ENCODE measurements around the gene PAX8.

Gene PAX8

GRCh38 chr2:113182471-113183260, 96.1 kb downstream of the PAX8 start:
- peak; percentile 53 for DNase-seq (ENCODE audit: low spot score)

DNA sequence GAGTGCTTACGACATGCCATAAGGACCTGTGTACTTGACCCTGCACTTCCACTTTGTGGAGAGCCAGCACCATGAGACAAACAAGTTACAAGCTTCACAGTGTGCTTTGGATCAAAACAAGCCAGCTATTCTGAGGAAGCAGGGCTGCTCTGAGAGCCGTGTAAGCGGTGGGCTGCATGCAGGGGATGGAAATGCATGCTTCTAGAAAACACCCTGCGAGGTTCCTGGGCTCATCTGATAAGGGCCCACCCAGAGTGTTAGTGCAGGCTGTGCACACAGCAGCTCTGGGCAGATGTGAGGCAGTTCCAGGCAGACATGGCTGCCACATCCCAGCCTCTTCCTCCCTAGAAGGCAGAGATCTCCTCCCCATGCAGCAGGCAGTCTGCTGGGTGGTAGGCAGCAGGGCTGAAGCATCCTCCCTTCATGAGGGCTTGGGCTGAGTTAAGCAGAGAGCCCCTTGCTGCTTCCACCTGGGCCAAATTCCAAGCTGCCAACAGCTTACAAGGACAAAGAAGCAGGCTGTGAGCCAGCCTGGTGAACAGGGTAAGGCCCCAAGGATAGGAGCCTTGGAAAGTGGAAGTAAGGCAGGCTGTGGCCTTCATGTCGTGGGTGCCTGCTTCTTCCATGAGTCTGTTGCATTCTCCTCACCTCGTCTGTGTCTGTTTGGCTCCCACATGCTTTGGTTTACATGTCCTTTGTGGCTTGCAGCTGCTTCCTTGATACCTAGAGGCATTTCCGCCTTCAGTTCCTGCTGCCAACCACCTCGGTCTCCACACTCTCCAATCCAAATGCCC, 97.3 kb downstream of the PAX8 start:
- peak; percentile 46 for DNase-seq (ENCODE audit: low spot score)

- DNase-seq (ENCODE audit: low spot score), result no peak
Measured at GRCh38 chr2:113180131-113180946, 98.4 kb downstream of the PAX8 start.

DNA sequence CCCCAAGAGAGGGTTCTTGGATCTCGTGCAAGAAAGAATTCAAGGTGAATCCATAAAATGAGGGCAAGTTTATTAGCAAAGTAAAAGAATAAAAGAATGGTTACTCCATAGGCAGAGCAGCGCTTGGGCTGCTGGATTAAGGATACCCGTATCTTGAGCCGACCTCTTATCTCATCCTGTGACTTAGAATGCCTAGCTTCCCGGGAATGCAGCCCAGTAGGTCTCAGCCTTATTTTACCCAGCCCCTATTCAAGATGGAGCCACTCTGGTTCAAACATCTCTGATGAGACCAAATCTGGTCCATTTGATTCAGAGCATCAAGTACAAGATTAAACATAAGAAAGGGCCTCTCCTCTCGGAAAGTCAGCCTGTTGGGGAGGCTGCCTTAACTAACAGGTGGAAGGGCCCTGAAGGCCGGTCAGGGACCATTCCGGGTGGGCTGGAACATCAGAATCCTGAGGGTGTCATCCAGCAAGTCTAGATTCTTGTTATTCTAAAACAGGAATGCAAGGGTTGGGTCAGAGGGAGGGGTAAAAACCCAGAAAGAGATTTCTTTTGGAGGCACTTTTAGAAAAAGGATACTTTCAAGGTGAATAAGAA, 99.2 kb downstream of the PAX8 start:
- no peak for DNase-seq (ENCODE audit: low spot score)

- DNase-seq (ENCODE audit: low spot score), result no peak
Measured at GRCh38 chr2:113178891-113179290, 99.8 kb downstream of the PAX8 start.

- no peak for DNase-seq (ENCODE audit: low spot score)
Measured at GRCh38 chr2:113178069-113178746, 100.5 kb downstream of the PAX8 start.

- DNase-seq (ENCODE audit: low spot score), result no peak
Measured at GRCh38 chr2:113176696-113177355, 101.9 kb downstream of the PAX8 start.

GRCh38 chr2:113175736-113176695, 102.7 kb downstream of the PAX8 start:
- no peak for DNase-seq (ENCODE audit: low spot score)

DNA sequence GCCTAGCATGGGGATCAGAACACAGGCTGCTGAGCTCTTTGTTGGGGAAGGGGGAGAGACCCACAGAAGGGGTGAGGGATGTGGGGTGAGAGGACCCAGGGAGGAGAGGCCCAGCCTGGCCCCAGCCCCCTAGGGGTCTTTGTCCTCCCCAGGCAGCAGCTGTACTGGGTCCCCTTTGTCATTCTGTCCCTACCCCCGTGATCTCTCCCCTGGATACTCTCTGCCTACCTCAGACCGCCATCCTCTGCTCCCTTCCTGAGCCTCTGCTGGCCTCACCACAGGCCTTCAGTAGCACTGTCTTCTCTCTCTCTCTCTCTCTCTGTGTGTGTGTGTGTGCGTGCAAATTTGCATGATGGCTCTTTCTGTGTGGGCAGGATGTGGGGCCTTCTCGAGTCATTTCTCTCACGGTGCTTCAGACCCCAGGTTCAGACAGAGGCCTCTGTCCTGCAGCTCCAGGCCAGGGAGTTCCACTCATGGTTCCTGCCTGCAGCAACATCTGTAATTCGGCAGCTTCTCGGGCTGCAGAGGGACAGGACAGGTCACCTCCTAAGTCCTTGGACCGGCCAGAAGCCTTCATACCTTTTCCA, 103.6 kb downstream of the PAX8 start:
- DNase-seq (ENCODE audit: low spot score), result no peak

GRCh38 chr2:113174376-113174750, 104.4 kb downstream of the PAX8 start:
- DNase-seq (ENCODE audit: low spot score), result peak; percentile 40

DNA sequence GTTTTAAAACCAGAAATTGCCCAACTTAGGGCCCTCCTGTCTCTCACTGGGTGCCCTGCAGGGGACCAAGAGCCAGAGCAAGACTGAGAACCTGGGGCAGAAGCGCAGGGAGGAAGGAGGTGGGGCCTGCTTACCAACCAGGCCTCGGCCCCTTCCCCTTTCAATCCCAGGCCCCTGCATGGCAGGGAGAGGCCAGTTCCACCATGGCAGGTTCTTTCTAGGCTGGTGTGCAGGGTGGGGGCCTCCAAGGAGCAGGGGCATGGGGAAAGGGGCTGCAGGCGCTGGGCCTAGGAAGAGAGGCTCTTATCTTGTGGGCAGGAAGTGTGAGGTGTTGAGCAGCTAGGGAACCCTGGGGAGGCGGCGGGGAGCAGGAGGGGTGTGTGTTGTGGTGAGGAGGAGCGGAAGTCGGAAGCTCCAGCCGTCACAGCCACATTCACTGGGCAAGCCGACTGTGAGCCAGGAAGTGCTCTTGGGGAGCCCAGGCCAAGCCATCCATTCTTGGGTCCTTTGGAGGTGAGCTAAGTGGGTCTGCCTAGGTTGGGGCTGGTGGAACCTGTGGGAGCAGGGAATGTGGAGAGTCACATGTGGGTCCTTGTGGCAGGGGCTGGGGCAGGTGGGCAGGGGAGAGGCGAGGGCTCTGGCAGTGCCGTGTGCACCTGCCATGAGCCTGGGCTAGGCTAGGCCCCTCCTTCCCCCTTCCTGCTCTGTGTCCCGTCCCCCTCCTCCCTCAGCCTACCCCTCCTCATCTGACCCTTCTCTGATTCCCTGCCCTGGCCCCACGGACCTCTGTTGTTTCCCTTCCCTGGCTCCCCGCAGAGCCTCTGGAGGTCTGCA, 105.0 kb downstream of the PAX8 start, which contains the start of gene PSD4:
PSD4 (plus strand) TSS at position 430 of the 834 bp plus-strand sequence. CDS start 8,486 bp downstream, outside the sequence.
- DNase-seq (ENCODE audit: low spot score), result peak; percentile 68

DNA sequence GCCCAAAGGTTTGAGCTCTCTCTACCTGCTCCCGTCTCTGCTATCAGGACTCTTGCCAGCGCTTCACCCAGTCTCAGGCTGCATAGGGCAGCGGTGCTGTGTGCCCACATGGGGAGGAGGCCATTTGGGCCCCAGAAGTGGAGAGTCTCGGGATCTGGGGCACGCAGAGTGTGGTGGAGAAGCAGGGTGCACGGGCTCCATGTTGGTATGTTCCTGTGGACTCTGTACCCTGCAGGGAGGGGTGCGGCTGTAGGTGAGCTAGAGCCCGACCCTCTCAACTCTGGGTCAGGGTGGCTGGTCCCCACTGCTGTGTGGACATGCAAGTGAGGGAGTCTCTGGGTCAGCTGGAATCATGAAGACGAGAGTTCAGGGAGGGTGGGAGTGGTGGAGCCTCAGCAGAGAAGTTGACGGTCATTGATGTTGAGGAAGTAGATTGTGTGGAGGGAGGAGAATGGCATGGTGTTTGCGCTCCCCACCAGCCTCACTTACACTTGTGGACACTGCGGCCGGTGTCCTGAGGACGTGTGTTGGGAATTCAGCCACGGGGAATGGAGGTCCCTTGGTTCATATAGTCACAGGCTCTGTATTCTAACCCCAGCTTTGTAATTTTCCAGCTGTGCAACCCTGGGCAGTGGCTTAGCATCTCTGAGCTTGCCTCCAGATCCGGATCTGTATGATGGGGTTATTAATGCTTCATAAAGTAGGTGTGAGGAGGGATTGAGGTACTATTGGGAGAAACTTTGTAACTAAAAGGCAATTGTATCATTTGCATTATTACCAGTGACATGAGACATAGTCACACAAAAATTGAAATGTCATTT, 105.8 kb downstream of the PAX8 start:
- peak; percentile 58 for DNase-seq (ENCODE audit: low spot score)

- DNase-seq (ENCODE audit: low spot score), result peak; percentile 34
Measured at GRCh38 chr2:113171334-113172075, 107.2 kb downstream of the PAX8 start.

DNA sequence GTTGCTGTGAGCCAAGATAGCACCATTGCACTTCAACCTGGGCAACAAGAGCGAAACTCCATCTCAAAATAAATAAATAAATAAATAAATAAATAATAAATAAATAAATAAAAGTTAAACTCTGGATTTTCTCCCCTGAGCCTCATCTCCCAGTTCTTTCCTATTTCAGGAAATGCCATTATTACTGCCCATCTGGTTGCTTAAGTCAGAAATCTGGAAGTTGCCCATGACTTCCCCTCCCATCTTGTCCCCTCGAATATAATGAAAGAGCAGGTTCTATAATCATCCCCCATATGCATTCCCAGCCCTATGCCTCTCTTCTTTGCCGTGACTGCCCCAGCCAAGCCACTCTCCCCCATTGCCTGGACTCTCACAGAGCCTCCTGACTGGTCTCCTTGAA, 109.1 kb downstream of the PAX8 start:
- DNase-seq (ENCODE audit: low spot score), result no peak

GRCh38 chr2:113169002-113169530, 109.7 kb downstream of the PAX8 start:
- no peak for DNase-seq (ENCODE audit: low spot score)

GRCh38 chr2:113167962-113168340, 110.8 kb downstream of the PAX8 start:
- no peak for DNase-seq (ENCODE audit: low spot score)

Data from left forelimb (tissue), 1 donor.